HG03457 (cell line): ENCODE results near the gene ST6GALNAC3.
"Not testable (repeated sequence)": the region's sequence is repeated elsewhere in the genome, so short reads cannot be mapped to it uniquely, and the experiment has no call there.

Source experiments
- ATAC-seq: cut with Tn5 transposase; IDR thresholded peaks from one replicate; pipeline ENCODE4 v1.9.1; 2021; ENCODE audit warnings: moderate number of reproducible peaks; ENCODE audit not compliant: unreplicated experiment

The ST6GALNAC3 gene

DNA sequence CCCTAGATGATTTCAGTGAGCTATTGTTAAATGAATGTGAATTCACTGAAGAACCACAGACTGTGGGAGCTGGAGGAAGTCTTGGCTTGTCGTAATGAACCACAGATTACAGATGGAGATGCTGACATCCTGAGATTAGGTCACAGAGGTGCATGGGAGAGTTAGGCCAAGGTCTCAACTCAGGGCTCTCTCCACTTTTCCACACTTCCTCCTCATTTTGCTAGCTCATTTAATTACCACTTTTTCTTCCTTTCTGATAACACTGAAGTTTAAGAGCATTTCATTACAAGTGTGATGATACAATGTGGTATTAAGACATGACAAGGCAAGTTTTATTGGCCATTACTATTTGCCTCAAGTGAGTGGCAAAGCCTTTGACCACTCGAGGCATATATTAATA lies 30.8 kb downstream of the ST6GALNAC3 start:
- ATAC-seq = no peak

DNA sequence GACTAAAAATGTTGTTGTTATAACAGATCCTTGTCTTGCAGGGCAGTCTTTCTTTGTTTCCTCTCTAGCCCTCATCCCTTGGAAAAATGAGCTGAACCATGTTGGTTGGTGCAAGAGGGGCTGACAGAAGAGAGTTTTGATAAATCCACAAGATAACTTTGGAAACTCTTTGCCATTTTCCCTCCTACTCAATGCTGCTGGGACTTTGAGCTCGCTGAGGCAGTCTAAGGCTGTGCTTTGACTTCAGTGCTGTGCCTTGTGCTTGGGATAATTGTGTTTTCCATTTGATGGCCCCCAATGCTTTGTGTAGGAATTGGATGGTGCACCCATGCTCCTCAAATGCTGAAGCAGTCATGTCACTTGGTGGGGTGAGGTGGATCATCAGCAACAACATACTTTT lies 31.7 kb downstream of the ST6GALNAC3 start:
- no peak for ATAC-seq

GRCh38 chr1:76106719-76107235 lies 32.2 kb downstream of the ST6GALNAC3 start:
- no peak for ATAC-seq

GRCh38 chr1:76109404-76109803 lies 34.9 kb downstream of the ST6GALNAC3 start:
- ATAC-seq = no peak

GRCh38 chr1:76109901-76110560 lies 35.5 kb downstream of the ST6GALNAC3 start:
- ATAC-seq = no peak

DNA sequence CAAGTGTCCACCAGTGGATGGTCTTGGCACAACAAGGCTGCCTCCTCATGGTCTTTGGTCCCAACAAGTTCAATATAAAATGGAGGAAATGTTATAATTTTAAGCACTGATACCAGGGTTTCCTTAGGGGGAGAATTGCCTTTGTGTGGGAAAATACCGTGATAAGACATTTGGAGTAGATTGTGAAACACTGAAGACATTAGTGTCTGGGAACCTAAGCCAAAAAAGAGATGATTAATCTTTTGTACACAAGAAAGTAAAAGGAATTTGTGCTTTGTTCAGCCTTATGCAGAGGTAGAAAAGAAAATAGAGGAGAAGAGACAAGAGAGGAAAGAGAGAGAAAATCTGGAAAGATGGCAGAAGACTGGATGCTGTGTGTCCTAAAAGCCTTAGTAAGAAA lies 36.1 kb downstream of the ST6GALNAC3 start:
- no peak for ATAC-seq

DNA sequence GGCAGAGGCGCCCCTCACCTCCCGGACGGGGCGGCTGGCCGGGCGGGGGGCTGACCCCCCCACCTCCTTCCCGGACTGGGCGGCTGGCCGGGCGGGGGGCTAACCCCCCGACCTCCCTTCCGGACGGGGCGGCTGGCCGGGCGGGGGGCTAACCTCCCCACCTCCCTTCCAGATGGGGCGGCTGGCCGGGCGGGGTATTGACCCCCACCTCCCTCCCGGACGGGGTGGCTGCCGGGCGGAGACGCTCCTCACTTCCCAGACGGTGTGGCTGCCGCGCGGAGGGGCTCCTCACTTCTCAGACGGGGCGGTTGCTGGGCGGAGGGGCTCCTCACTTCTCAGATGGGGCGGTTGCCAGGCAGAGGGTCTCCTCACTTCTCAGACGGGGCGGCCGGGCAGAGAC lies 37.8 kb downstream of the ST6GALNAC3 start:
- not testable (repeated sequence) for ATAC-seq

- no peak for ATAC-seq
Observed at GRCh38 chr1:76113446-76113845, 38.9 kb downstream of the ST6GALNAC3 start.

GRCh38 chr1:76115171-76115570 lies 40.6 kb downstream of the ST6GALNAC3 start:
- no peak for ATAC-seq

DNA sequence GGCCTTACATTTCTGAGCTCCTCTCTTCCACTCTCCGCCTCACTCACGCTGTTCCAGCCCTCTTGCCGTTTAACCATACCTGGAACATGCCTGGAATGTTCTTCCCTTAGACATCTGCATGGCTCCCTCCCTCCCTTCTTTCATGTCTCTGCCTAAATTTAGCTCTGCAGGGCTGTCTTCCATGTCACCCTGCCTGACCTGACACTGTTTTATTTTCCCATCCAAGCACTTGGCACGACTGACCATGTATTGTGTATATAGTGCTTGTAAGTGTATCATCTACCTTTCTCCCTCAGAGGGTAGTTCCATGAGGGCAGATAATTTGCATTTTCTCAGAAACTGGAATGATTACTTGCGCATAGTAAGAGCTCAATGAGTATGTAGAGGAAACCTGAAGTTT lies 47.3 kb downstream of the ST6GALNAC3 start:
- no peak for ATAC-seq

- no peak for ATAC-seq
Observed at GRCh38 chr1:76122271-76122670, 47.7 kb downstream of the ST6GALNAC3 start.

GRCh38 chr1:76123411-76124064 lies 49.0 kb downstream of the ST6GALNAC3 start:
- not testable (repeated sequence) for ATAC-seq

DNA sequence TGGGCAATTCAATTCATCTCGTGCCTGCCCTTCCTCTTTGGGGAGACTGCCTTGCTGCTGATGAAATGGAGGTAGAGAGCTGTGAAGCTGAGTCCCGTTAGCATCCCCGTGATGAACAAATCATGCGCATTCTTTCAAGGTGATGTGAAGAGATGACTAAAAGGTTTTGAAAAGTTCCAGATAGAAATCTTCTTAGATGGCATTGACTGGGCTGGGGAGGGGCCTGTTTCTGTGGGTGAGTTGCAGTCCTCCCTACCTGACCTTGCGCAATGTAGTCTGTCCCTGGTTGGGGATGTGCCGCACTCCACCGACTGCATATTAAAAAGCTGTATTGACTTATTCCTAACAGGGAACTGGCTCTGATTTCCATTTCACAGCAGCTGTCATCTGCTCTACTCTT lies 49.6 kb downstream of the ST6GALNAC3 start:
- ATAC-seq = no peak

DNA sequence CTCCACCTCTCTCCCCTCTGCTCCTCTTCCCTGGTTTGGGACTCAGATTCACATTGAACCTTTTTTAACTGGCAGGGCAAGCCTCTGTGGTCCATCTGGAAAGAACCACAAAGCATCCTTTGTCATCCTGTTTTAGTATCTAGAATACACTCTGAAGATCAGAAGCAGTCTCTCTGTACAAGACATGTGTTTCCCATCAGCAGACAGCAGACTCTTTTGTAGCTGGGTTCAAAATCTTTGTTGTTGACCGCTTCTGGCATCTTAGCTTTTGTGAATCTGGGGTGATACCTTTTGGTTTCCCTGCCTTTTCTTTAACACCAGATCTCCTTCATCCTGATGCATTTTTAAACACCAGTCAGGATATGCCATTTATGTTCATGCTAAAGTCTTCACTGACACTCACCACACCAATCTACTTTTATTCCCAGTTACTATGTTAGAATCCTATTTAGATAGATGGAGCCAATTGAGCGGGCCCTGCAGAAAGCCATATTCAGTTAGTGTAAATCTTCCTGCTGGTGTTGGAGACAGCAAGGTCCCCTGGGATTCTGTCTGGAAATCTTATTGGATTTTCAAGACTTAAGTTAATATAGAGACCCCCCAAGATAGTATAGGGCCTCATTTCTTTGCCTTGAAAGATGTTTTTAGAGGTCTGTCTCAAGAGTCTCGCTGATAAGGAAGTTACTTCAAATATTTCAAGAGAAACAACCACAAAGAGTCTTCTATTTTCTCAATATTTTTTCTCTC lies 51.1 kb downstream of the ST6GALNAC3 start:
- ATAC-seq = no peak

DNA sequence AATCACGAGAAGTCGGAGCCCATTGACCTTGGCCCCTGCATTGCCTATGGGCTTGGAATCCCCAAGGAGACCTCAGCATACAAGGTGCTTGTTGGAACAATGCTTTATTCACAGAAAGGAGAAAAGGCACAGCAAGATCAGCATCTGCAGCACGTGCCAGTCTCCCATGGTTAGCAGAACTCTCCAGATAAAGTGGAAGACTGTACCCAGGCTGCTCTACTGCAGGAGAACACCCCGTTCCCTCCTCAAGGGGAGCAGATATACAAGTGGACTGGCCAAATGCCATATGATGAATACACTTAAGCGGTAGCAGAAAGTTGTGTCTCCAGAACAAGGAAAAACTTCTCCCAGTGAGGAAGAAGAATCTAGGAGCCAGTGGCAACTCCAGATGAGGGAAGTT lies 53.5 kb downstream of the ST6GALNAC3 start:
- ATAC-seq = no peak

GRCh38 chr1:76129731-76130130 lies 55.2 kb downstream of the ST6GALNAC3 start:
- no peak for ATAC-seq

DNA sequence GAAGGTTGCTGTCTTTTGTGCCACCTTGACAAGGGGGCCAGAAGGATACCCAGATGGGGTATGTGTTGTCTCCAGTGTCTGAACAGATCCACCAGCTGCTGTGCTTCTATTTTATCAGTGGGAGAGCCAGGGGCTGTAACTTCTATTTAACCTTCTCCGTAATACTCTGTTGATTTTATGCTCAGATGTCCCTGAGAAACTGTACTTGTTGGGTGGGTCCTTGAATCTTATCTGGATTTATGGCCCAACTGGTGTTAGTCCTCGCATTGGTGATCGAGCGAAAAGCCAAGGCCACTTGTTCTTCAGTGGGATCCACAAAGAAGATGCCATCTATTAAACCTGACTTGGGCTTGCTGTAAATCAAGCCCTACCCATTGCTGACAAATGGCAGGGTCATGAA lies 56.4 kb downstream of the ST6GALNAC3 start:
- ATAC-seq = no peak

- no peak for ATAC-seq
Observed at GRCh38 chr1:76133977-76134376, 59.4 kb downstream of the ST6GALNAC3 start.

- ATAC-seq = no peak
Observed at GRCh38 chr1:76135835-76136234, 61.3 kb downstream of the ST6GALNAC3 start.

- no peak for ATAC-seq
Observed at GRCh38 chr1:76136894-76137293, 62.3 kb downstream of the ST6GALNAC3 start.

GRCh38 chr1:76137746-76138145 lies 63.2 kb downstream of the ST6GALNAC3 start:
- ATAC-seq = no peak

- ATAC-seq = no peak
Observed at GRCh38 chr1:76138217-76138616, 63.7 kb downstream of the ST6GALNAC3 start.
